HG03139 (cell line): ENCODE data around the gene LY6G6C.

ENCODE experiments used
- ATAC-seq: cut with Tn5 transposase; IDR thresholded peaks from one replicate; pipeline ENCODE4 v1.9.1; 2021; ENCODE audit not compliant: unreplicated experiment

The LY6G6C gene

DNA sequence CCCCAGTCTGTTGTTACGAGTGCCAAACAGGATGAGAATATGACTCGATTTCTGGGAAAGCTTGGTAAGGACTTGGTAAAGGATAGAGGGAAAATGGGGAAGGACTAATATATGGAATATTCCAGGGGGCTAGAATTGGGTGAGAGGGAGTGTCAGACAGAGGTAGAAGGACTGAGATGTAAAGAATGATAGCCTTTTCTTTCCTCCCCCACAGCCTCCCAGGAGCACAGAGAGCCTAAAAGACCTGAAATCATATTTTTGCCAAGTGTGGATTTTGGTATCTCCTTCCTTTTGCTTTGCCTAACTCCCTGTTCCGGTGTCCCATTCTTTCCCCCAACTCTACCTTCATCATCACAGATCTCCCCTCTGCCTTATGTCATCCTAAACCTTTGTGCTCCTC is 21.3 kb upstream of the LY6G6C start:
- ATAC-seq, result no peak

DNA sequence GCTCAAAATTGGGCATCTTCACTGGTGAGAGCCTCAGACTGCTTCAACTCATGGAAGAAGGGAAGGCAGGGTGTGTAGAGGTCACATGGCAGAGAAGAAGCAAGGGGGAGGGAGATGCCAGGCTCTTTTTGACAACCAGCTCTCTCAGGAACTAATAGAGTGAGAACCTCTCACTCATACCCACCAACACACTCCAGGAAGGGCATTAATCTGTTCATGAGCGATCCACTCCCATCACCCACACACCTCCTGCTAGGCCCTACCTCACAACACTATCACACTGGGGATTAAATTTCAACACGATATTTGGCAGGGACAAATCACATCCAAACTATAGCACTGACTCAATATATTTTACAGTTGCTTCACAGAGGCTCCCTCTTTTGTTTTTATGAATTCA is 20.3 kb upstream of the LY6G6C start:
- no peak for ATAC-seq

DNA sequence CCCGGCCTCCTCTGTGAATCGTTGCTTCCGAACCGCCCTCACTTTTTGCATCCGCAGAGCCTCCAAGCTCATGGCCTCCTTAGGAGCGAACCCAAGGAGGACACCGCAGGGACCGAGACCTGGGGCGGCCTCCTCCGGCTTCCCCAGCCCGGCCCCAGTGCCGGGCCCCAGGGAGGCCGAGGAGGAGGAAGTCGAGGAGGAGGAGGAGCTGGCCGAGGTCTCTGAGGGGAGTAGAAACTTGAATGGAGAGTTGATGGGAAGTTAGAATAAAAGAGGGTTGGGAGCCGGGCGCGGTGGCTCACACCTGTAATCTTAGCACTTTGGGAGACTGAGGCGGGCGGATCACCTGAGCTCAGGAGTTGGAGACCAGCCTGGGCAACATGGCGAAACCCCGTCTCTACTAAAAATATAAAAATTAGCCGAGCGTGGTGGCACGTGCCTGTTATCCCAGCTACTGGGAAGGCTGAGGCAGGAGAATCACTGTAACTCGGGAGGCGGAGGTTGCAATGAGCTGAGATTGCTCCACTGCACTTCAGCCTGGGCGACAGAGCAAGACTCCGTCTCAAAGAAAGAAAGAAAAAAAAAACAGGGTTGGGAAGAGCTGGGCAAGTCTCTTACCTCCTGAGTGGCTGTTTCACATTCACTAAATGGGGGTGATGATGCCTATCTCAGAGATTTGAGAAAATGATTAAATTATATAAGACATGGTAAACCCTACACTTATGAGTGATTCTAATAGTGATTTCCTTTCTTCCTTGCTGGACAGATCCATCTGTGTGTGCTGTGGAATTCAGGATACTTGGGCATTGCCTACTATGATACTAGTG is 19.1 kb upstream of the LY6G6C start:
- ATAC-seq, result no peak

DNA sequence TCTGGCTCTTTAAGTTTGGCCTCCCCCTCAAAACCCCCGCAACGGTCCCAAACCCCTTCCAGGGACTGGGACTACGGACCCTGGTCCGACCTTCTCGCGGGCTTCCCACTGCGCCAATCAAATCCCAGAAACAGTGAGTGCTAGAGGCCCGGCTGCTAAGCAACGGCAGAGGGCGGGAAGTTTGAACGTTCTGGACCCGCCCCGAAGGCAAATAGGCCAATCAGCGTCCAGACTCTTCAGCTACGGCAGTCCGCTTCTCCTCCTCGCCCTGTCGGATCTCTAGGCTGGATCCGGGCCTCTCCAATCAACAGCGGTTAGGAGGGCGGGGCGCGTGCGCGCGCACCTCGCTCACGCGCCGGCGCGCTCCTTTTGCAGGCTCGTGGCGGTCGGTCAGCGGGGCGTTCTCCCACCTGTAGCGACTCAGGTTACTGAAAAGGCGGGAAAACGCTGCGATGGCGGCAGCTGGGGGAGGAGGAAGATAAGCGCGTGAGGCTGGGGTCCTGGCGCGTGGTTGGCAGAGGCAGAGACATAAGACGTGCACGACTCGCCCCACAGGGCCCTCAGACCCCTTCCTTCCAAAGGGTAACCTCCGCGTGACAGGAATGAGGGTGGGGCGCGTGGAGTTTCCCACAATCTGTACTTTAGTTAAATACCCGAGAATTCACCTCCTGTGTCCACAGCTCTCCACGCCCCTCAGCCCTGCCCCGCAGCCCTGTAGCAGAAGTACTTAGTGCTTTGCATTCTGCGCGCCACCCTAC is 18.3 kb upstream of the LY6G6C start, which contains the start of gene MSH5:
Gene MSH5 (plus strand): TSS at position 367 of the 758 bp plus-strand sequence. CDS start 462 bp downstream, outside the sequence.
- ATAC-seq, result peak; percentile 58

DNA sequence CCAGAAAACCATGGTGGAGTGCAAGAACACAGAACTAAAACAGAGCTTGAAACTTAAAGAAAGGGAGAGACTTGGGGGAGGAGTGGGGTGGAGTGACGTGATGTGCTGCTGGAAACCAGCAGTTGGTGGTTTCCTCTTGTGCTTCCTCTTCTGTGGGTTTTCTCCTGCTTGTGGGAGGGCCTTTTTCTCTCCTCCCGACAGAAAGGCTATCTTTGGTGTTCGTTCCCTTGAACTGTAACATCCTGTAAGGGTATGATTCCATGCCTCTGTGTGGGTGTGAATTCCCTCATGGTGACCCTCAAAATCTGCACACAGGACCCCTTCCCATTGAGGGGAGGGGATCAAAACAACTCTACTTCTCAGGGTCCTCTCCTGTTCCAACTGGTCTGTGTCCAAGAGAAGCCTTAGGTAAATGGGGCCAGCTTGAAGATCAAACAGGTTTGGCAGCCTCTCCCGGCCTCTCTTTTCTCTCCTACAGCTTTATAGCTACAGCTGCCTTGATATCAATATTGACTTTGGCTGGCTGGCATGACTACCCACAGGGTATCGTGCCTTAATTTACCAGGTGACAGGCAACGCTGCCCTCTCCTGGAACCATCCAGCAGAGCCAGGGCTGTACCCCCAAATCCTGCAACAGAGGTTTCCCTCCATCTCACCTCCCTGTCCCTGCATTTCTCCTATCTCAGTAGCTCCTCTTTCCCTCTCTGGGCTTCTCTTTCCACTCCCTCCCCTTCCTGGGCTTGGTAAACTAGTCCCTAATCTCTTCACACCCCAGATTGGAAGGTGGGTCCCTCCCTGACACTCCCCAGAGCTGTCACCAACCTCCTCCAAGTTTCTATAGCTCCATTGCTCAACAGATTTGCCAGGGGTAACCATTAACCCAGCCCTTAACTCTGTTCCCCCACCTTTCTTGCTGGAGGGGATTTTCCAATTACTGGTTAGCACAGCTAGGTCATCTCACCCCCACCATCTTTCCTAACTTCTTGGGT is 16.7 kb upstream of the LY6G6C start:
- ATAC-seq, result no peak

DNA sequence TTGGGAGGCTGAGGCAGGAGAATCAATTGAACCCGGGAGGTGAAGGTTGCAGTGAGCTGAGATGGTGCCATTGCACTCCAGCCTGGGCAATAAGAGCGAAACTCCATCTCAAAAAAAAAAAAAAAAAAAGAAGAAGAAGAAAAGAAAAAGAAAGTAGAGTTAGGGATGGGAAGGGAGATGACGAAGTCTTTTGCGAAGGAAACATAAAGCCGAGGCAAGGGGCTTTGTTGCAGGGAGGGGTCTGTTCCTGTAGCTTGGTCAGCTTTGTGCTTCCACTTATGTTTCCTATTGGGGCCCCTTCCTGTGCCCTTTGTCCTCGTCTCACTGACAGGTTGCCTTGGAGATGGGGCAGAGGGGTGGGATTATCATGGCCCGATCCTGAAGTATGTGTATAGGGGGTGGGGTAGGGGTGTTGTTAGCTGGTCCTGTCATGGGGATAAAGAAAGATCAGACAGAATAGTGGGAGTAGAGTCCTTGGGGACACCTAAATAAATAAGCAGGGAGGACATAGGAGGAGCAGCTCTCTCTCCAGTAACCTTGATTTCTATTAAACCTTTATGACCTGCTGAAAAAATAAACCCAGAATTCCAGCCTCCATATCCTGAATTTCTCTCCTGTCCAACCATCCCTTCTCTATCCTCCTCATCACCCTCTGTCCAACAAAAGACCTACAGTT is 15.9 kb upstream of the LY6G6C start:
- ATAC-seq, result no peak

DNA sequence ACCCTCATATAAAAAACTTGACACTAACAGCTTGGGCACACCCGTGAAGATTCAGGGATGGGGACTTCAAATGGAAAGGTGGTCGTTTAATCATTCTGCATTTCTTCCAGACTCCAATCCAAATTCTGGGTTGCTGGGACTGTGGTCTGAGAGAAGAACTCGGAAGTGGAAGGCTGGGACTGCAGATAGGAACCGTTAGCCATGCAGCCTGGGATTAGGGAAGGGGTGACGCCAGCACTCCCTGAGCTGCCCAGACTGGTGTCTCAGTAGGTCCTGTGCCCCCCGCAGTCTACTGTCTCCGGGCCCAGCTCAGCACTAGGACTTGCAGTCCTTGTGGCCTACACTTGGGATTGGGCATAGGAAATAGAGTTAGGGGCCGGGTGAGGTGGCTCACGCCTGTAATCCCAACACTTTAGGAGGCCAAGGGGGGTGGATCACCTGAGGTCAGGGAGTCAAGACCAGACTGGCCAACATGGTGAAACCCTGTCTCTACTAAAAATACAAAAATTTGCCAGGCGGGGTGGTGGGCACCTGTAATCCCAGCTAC is 15.3 kb upstream of the LY6G6C start:
- ATAC-seq, result no peak

DNA sequence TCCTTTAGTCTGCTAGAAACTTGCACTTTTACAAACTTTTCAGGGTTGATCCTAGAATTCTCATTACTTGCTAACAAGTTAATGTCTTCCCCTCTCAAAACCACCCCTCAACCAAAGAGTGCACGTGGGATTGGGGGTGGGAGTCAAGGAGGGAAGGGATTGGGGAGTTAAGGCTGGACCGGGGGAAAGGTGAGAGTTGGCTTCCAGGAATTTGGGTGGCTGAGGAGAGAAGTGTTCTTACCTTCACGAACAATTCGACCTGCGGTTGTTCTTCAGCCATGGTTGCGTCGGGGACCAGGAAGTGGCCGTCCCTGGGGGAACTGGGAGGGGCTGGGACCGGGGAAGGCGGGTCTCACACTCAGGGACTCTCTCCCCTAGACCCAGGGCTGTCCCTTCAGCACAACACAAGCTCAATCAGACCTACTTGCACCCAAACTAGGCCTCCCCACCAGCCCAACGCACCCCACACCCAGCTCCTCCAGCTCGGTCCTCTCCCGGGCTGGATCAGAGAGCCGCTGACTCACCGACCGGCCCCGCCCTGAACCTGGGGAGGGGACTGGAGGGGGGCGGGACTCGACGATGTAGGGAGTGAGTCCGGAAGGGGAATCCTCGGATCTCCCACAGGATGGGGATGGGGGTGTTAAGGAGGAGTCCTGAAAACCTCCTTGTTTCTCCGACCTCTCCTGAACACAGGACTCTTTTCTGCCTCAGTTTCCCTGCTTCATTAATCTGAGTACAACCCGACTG is 14.6 kb upstream of the LY6G6C start, which contains the start of gene CLIC1:
Gene CLIC1 (minus strand): TSS at position 510 of the 747 bp plus-strand sequence. CDS start 230 bp downstream, at position 280.
- ATAC-seq, result peak; percentile 26

DNA sequence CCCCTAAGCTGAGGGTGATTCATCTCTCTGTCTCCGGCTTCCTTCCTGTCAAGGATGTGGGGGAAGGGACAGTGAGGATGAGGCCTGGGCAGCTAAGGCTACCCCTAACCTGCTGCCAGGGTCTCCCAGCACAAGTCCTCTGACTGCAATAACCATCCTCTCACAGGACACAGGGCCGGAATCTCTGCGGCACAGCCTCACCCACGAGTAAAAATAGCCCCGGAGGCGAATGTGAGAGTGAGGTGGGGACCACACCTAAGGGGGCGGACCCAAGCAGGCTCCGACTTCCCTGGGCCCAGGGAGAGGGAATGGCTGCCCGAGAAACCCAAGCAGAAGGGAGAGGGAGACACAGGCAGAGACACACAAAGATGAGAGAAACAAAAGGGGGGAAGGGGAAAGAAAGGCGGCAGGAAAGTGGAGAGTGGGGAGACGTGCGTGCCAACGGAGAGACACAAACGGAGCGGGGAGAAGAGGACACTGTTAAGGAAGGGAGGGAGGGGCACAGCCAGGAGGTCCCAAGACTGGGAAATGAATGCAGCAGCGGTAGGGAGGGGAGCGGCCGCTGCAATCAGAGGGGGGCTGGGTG is 13.4 kb upstream of the LY6G6C start:
- ATAC-seq, result no peak

DNA sequence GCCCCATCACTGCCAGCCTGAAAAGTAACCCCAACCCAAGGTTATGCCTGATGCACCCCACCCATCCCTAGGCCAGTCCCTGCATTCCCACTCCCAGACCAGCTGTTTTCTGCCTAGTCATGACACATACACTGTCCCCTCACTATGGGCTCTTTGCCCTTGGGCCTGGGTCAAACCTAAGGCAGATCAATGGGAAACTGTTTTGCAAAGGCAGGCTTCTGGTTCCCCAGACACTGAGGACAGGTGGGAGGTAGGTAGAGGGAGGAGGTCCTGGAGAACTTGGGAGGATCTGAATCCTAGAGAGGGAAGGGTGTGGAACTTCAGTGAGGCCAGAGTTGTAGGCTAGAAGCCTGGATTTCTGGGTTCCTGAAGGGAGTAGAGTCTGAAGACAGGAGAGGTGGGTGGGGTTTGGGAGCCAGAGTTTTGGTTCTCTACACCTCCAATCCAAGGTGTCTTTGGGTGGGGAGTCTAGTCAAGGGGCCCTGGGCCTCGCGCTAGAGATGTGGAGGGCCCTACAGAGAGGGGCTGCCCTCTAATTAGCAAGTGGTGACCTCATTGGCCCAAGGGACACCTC is 12.8 kb upstream of the LY6G6C start:
- ATAC-seq, result no peak

DNA sequence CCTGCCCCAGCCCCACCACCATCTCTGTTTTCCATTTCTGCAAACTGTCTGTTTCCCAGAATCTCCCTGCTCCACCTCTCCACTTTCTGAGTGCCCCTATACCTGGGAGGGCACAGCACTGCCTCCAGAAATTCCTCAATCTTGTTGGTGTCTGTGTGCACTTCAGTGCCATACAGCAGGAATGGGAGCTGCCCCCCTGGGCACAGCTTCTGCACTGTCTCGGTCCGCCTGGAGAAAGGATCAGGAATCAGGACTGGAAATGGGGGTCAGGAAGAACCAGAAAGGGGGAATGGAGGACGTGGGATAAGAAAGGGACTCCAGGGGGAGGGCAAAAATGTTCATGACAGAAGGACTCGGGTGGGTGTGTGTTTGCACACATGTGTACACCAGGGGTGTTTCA is 12.2 kb upstream of the LY6G6C start:
- ATAC-seq, result no peak

DNA sequence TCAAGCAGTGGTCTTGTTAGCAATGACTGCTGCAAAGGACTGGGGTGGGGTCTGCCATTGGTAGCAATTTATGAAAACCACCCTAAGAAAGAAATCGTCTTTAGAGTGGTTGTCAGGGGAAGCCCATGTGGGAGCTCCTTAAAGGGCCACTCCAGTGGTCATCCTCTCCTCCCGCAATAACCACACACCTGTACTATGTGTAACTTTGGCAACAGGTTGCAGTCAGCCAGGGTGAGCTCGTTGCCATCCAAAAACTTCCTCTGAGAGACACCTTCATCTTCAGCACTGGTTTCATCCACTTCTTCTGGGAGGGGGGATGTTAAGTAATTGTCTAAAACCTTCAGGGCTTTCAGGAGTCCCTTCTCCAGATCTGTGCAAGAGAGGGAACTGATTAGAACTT is 10.5 kb upstream of the LY6G6C start:
- ATAC-seq, result no peak

DNA sequence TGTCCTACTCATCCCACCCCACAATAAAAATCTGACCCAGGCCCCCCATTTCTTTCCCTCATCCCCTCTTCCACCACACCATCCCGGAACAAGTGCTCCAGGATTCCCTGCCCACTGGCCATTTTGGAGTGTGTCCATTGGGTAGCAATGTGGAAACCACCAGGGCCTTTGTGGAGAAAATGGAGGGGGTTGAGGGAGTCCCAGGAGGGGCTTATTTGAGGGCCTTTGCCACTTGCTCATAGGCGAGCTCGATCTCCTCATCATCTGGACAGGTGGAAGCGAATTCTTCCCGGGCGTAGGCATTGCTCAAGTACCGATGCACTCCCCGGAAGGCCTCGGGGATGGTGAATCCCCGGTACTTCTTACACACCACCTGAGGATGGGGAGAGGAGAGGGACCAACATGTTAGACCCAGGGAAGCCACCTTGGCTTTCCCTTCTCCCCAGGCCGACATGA is 9.1 kb upstream of the LY6G6C start:
- ATAC-seq, result no peak

DNA sequence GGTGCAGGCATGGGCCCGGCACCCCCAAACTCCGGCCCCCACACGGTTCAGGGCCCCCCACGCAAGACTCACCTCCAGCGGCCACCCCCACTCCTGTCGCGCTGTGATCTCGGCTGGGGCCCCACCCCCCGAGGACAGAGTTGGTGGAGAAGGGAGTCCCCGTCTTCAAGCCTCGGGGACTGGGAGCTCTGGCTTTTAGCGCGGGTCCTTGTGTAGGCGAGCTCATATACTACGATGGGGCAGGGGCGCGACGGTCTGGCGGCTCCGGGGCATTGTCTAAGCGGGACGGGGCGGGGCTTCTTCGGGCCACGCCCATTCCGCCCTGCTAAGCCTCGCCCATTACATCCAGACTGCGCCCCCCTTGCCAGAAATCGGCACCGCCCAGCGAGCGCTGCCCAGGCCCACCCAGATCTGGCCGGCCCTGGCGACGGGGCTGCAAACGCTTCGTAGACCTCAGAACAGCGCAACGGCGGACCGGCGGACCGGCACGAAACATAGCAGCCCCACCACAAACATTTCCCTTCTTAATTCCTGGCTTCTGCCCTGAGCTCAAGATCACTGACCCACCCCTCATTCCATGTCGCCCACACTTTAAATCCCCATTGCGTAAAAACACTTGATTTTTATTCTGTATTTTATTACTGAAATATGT is 8.6 kb upstream of the LY6G6C start:
- no peak for ATAC-seq

DNA sequence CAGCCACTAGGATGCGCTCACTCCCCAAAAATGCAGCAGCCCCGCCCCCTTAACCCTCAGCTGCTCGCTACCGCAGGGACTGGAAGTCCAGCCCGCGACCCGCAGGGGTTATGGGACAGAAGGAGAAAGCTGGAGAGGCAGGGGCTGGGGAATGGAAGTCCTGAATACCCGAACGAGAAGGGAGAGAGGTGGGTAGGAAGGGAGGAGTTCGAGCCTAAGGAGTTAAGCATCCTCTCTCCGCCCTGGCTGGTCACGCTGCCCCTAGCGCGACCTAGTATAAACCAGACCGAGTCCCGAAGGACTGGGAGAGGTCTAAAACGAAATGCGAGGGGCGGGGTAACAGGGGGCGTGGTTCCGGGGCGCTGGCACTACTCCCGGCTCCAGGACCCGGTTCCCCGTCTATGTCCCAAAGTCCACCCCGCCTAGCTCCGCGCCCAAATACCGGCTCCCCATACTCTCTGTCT is 8.0 kb upstream of the LY6G6C start:
- no peak for ATAC-seq

DNA sequence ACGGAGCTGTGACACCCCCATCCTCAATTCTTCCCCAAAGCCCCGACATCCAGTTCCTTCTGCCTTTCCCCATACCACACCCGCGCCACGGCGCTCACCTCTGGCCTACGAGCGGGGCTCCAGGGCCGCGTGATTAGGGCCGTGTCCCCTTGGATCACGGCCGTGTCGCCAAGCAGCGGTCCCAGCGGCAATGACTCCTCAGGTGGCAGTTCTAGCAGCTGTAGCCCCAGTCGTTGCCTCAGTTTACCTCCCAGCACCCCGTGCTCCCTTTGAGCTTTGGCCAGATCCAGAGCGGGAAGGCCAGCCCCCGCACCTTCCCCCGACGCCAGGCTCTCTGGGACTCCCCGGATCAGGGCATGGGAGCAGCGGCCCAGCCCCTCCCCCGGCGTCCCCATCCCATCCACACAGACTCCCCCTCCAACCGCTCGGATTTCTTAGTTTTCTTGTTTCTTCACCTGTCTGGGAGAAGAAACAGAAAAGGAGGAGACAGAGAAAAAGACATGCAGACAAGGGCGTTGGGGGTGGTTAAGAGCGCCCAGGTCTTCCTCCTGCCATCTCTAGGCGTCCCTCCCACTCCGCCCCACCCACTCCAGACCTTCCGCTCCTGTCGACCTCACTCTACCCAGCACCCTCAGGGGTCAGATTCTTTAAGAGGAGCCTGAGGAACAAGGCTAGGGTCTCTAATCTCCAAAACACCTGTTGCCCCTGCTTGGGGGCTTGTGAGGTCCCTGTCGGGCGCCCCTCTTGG is 7.4 kb upstream of the LY6G6C start, which contains the start of gene DDAH2:
Gene DDAH2 (minus strand): TSS at position 533 of the 748 bp plus-strand sequence. CDS start 138 bp downstream, at position 395.
- no peak for ATAC-seq
